ENCODE data around the gene FKBP5. TPM values are rescaled to one million over a fixed set of nuclear protein-coding genes. Genes with fewer than 3 reads are reported as not detected.

The FKBP5 gene
- total and polyA plus RNA-seq, 10 of the 15 experiments (the other 5 are each of a cell fraction or from before 2014, with no cell fraction given) = 29.0 to 123 (median 62.3) TPM

- no peak for TF ChIP-seq E2F8 (IDR thresholded peaks at IDR 0.05; ENCODE audit: low read depth, partially characterized antibody)
- no peak for TF ChIP-seq YBX1 (IDR thresholded peaks at IDR 0.05)
- TF ChIP-seq BRCA1 (IDR thresholded peaks at IDR 0.05; ENCODE audit: low read depth, low read length) = no peak
- no peak for TF ChIP-seq TBL1XR1 (IDR thresholded peaks at IDR 0.05; ENCODE audit: low read depth, low read length)
- no peak for TF ChIP-seq PKNOX1 (IDR thresholded peaks at IDR 0.05)
- no peak for TF ChIP-seq STAT3 (IDR thresholded peaks at IDR 0.05; ENCODE audit: low read depth, low read length)
- TF ChIP-seq CHD1 (IDR thresholded peaks at IDR 0.05; ENCODE audit: low read depth, low read length) = no peak
- no peak for TF ChIP-seq CBX5 (IDR thresholded peaks at IDR 0.05; ENCODE audit: low read depth)
Measured at GRCh38 chr6:35643162-35643535, 45.6 kb downstream of the FKBP5 start (continued).

All from GM12878 (cell line).